Osteoblast (primary cell): ENCODE results near the gene OR8J3. TPM values are rescaled to one million over a fixed set of nuclear protein-coding genes. Genes with fewer than 3 reads are reported as not detected.

Experiments
- DNase-seq: peaks from one replicate; pipeline ENCODE4 v3.0.0; 2011; ENCODE audit warnings: low spot score, mixed read lengths; ENCODE audit not compliant: insufficient read length; ENCODE audit errors: missing footprints
- H2AFZ ChIP-seq: 2 replicates; pipeline ENCODE4 v1.6.0; 2011; ENCODE audit warnings: mild to moderate bottlenecking, low read length
- H3K27ac ChIP-seq: 2 replicates; pipeline ENCODE4 v1.5.1; 2011; ENCODE audit warnings: mild to moderate bottlenecking, low read depth, low read length, moderate library complexity
- H3K27me3 ChIP-seq: 2 replicates; pipeline ENCODE4 v1.6.0; 2012; ENCODE audit warnings: mild to moderate bottlenecking, control low read depth, inconsistent platforms, low read length, moderate library complexity; ENCODE audit not compliant: insufficient read depth
- H3K36me3 ChIP-seq: 2 replicates; pipeline ENCODE4 v1.5.1; 2011; ENCODE audit warnings: mild to moderate bottlenecking, low read length, control low read depth, moderate library complexity; ENCODE audit not compliant: insufficient read depth
- H3K4me1 ChIP-seq: 2 replicates; pipeline ENCODE4 v1.5.1; 2011; ENCODE audit warnings: mild to moderate bottlenecking, low read length, control low read depth, moderate library complexity; ENCODE audit not compliant: insufficient read depth
- H3K4me2 ChIP-seq: 2 replicates; pipeline ENCODE4 v1.6.0; 2011; ENCODE audit warnings: mild to moderate bottlenecking, low read length; ENCODE audit not compliant: insufficient read depth
- H3K4me3 ChIP-seq: fragments of 200-600 bp; sonication (generic); 3 replicates; pipeline ENCODE4 v1.5.1; 2012; ENCODE audit warnings: mild to moderate bottlenecking, low read length, inconsistent platforms; ENCODE audit not compliant: insufficient read depth
- H3K79me2 ChIP-seq: 2 replicates; pipeline ENCODE4 v1.6.0; 2012; ENCODE audit warnings: mild to moderate bottlenecking, low read length, control low read depth, inconsistent platforms; ENCODE audit not compliant: insufficient read depth
- H3K9me3 ChIP-seq: 2 replicates; pipeline ENCODE4 v1.5.1; 2011; ENCODE audit warnings: low read depth, low read length, control low read depth
- H4K20me1 ChIP-seq: 2 replicates; pipeline ENCODE4 v1.6.0; 2012; ENCODE audit warnings: mild to moderate bottlenecking, low read length, control low read depth; ENCODE audit not compliant: insufficient read depth
- CTCF ChIP-seq: IDR thresholded peaks from 2 replicates; pipeline ENCODE4 v1.5.1; 2011; ENCODE audit warnings: mild to moderate bottlenecking, low read depth, low read length, moderate library complexity; ENCODE audit errors: extremely low read depth
- total RNA-seq: library from RNA; depleted of rRNA; stranded (reverse); fragments of >200 nt; gene quantifications from 2 replicates; pipeline ENCODE4 v1.2.3, GENCODE V29; 2012

OR8J3 gene
- total RNA-seq, 1 donor, result not detected

GRCh38 chr11:56172256-56172830 lies 32.3 kb upstream of the OR8J3 start:
- H3K9me3 ChIP-seq, result peaks cover 1% of the 10 kb centered on the region
- no peaks in the 10 kb centered on the region for H4K20me1 ChIP-seq
- H3K79me2 ChIP-seq, result no peaks in the 10 kb centered on the region
- no peak overlapping the region for H3K27ac ChIP-seq
- TF ChIP-seq CTCF, result no peak
- H3K27me3 ChIP-seq, result no peaks in the 10 kb centered on the region
- H3K4me3 ChIP-seq, result no peak overlapping the region
- no peak for DNase-seq
- no peaks in the 10 kb centered on the region for H3K4me1 ChIP-seq
- no peak overlapping the region for H2AFZ ChIP-seq
- no peaks in the 10 kb centered on the region for H3K36me3 ChIP-seq
- H3K4me2 ChIP-seq, result no peak overlapping the region

- Histone ChIP-seq H3K79me2 (no peaks in the 10 kb centered on the region), H3K9me3 (no peaks in the 10 kb centered on the region), H3K4me3 (no peak overlapping the region), H3K4me1 (no peaks in the 10 kb centered on the region), H3K36me3 (no peaks in the 10 kb centered on the region), H3K27me3 (no peaks in the 10 kb centered on the region), H2AFZ (no peak overlapping the region), H3K27ac (no peak overlapping the region), H3K4me2 (no peak overlapping the region), H4K20me1 (no peaks in the 10 kb centered on the region)
- no peak for DNase-seq
- no peak for TF ChIP-seq CTCF
These were observed 23.8 kb upstream of the OR8J3 start for GRCh38 chr11:56163804-56164203.

- Histone ChIP-seq H3K9me3 (no peaks in the 10 kb centered on the region), H3K79me2 (no peaks in the 10 kb centered on the region), H3K4me3 (no peak within 1 kb of the TSS), H3K4me2 (no peak within 1 kb of the TSS), H3K27ac (no peak within 1 kb of the TSS), H3K36me3 (no peaks in the 10 kb centered on the region), H2AFZ (no peak within 1 kb of the TSS), H3K27me3 (no peaks in the 10 kb centered on the region), H4K20me1 (no peaks in the 10 kb centered on the region), H3K4me1 (no peaks in the 10 kb centered on the region)
- no peak for TF ChIP-seq CTCF
- no peak for DNase-seq
These were observed 20.2 kb upstream of the OR8J3 start, which contains the start of gene OR8K5 for GRCh38 chr11:56160217-56160616. OR8K5 (minus strand) TSS chr11:56160317; CDS start chr11:56160317, 0 bp downstream.

GRCh38 chr11:56152333-56152732 lies 12.3 kb upstream of the OR8J3 start:
- H4K20me1 ChIP-seq, result no peaks in the 10 kb centered on the region
- DNase-seq, result no peak
- no peaks in the 10 kb centered on the region for H3K79me2 ChIP-seq

More at GRCh38 chr11:56152333-56152732, 12.3 kb upstream of the OR8J3 start:
- no peaks in the 10 kb centered on the region for H3K27me3 ChIP-seq
- H3K27ac ChIP-seq, result no peak overlapping the region
- no peak overlapping the region for H2AFZ ChIP-seq
- no peaks in the 10 kb centered on the region for H3K36me3 ChIP-seq
- no peak overlapping the region for H3K4me2 ChIP-seq
- H3K9me3 ChIP-seq, result no peaks in the 10 kb centered on the region
- TF ChIP-seq CTCF, result no peak
- no peaks in the 10 kb centered on the region for H3K4me1 ChIP-seq
- H3K4me3 ChIP-seq, result no peak overlapping the region
